Endodermal cell (in vitro differentiated cells): Measurements from ENCODE around the gene SULT1E1. TPM values are rescaled to one million over a fixed set of nuclear protein-coding genes. Genes with fewer than 3 reads are reported as not detected.

Source experiments
- DNase-seq: peaks from one replicate; pipeline ENCODE4 v3.0.0-alpha.2; 2017
- H3K27ac ChIP-seq: 2 replicates; pipeline ENCODE4 v1.5.1; 2013; ENCODE audit warnings: mild to moderate bottlenecking, low read depth, low read length, moderate library complexity
- H3K27me3 ChIP-seq: 2 replicates; pipeline ENCODE4 v1.6.1; 2013; ENCODE audit warnings: mild to moderate bottlenecking, low read length, moderate library complexity; ENCODE audit not compliant: insufficient read depth, control insufficient read depth, poor library complexity, severe bottlenecking
- H3K36me3 ChIP-seq: 2 replicates; pipeline ENCODE4 v1.7.0; 2013; ENCODE audit warnings: mild to moderate bottlenecking, low read length, moderate library complexity; ENCODE audit not compliant: control insufficient read depth, insufficient read depth
- H3K4me1 ChIP-seq: one replicate; pipeline ENCODE4 v1.7.0; 2013; ENCODE audit warnings: low read length; ENCODE audit not compliant: control insufficient read depth, insufficient read depth
- H3K4me3 ChIP-seq: 2 replicates; pipeline ENCODE4 v1.5.1; 2013; ENCODE audit warnings: mild to moderate bottlenecking, low read length, moderate library complexity
- H3K9ac ChIP-seq: 2 replicates; pipeline ENCODE4 v1.6.1; 2013; ENCODE audit warnings: mild to moderate bottlenecking, low read length, moderate library complexity; ENCODE audit not compliant: poor library complexity, severe bottlenecking; ENCODE audit errors: extremely low read depth
- H3K9me3 ChIP-seq: 2 replicates; pipeline ENCODE4 v1.6.1; 2013; ENCODE audit warnings: mild to moderate bottlenecking, low read length, moderate library complexity; ENCODE audit not compliant: control insufficient read depth
- H3K27ac Mint-ChIP-seq: 2 replicates; pipeline ENCODE4 v1.8.0; 2020; ENCODE audit warnings: mixed read lengths
- H3K27me3 Mint-ChIP-seq: 2 replicates; pipeline ENCODE4 v1.8.0; 2021; ENCODE audit warnings: mild to moderate bottlenecking, mixed read lengths; ENCODE audit not compliant: insufficient read depth
- H3K36me3 Mint-ChIP-seq: 2 replicates; pipeline ENCODE4 v1.8.0; 2020; ENCODE audit warnings: low read depth, mixed read lengths
- H3K4me1 Mint-ChIP-seq: 2 replicates; pipeline ENCODE4 v1.8.0; 2020; ENCODE audit warnings: mixed read lengths
- H3K4me3 Mint-ChIP-seq: 2 replicates; pipeline ENCODE4 v1.8.0; 2020; ENCODE audit warnings: mild to moderate bottlenecking, moderate library complexity, mixed read lengths
- H3K9me3 Mint-ChIP-seq: 2 replicates; pipeline ENCODE4 v1.8.0; 2020; ENCODE audit warnings: mild to moderate bottlenecking, mixed read lengths
- CTCF ChIP-seq: fragments of 200-600 bp; sonication (generic); conservative IDR thresholded peaks from 2 replicates; pipeline ENCODE4 v1.5.0; 2021; ENCODE audit warnings: antibody characterized with exemption, mild to moderate bottlenecking
- WGBS, 2 experiments: methylation state at CpG; one replicate each; pipeline versions ENCODE4 v1.1.5 to v1.1.7; 2013; ENCODE audit warnings: missing lambda C conversion rate in 2 of 2, mixed read lengths in 1 of 2; ENCODE audit not compliant: insufficient coverage in 1 of 2, insufficient read length in 1 of 2; 5-methylcytosine and 5-hydroxymethylcytosine counted together
- total RNA-seq, 2 donors: library from RNA; stranded (reverse); fragmentation: NEBNext Ultra II Directional in 1 of 2; extraction: Animal tissue kit (Norgen Biotek cat#: 25700) in 1 of 2; gene quantifications; 2 replicates in 1 of 2; 3 replicates in 1 of 2; pipeline ENCODE4 v1.2.1, GENCODE V29; 2021

The SULT1E1 gene
- total RNA-seq, 2 donors from 2014 or later = not detected

- Mint-ChIP-seq H3K27me3 (no peaks in the 10 kb centered on the region), H3K4me3 (no peak overlapping the region), H3K36me3 (no peaks in the 10 kb centered on the region), H3K4me1 (peaks cover 11% of the 10 kb centered on the region), H3K9me3 (peaks cover 22% of the 10 kb centered on the region), H3K27ac (no peak overlapping the region)
- H3K27ac ChIP-seq = no peak overlapping the region
- WGBS, 2 experiments = 82% methylated on average over 1 of the region's 1 CpG; no CpG with 5 or more reads in 1 of the 2 experiments
- H3K27me3 ChIP-seq = no peaks in the 10 kb centered on the region
- no peak for DNase-seq
- no peaks in the 10 kb centered on the region for H3K36me3 ChIP-seq
- no peak for TF ChIP-seq CTCF
- no peak overlapping the region for H3K9ac ChIP-seq
- H3K4me3 ChIP-seq = no peak overlapping the region
- peaks cover 7% of the 10 kb centered on the region for H3K4me1 ChIP-seq
- H3K9me3 ChIP-seq = peaks cover 16% of the 10 kb centered on the region
Measured at GRCh38 chr4:69811166-69811565, 48.8 kb downstream of the SULT1E1 start.

GRCh38 chr4:69800599-69800998 is 59.3 kb downstream of the SULT1E1 start:
- no peak overlapping the region for H3K27ac Mint-ChIP-seq
- 100% methylated on average over 1 of the region's 1 CpG; no CpG with 5 or more reads in 1 of the 2 experiments for WGBS, 2 experiments
- Histone ChIP-seq H3K4me3 (no peak overlapping the region), H3K27ac (no peak overlapping the region), H3K9me3 (no peaks in the 10 kb centered on the region), H3K4me1 (no peaks in the 10 kb centered on the region), H3K36me3 (no peaks in the 10 kb centered on the region), H3K27me3 (no peaks in the 10 kb centered on the region), H3K9ac (no peak overlapping the region)
- TF ChIP-seq CTCF = no peak
- no peak for DNase-seq
- no peaks in the 10 kb centered on the region for H3K9me3 Mint-ChIP-seq
- no peaks in the 10 kb centered on the region for H3K36me3 Mint-ChIP-seq
- no peaks in the 10 kb centered on the region for H3K4me1 Mint-ChIP-seq
- H3K27me3 Mint-ChIP-seq = no peaks in the 10 kb centered on the region
- H3K4me3 Mint-ChIP-seq = no peak overlapping the region

GRCh38 chr4:69799337-69799736 is 60.6 kb downstream of the SULT1E1 start:
- no peaks in the 10 kb centered on the region for H3K27me3 ChIP-seq
- no peak overlapping the region for H3K9ac ChIP-seq
- Mint-ChIP-seq H3K4me3 (no peak overlapping the region), H3K4me1 (no peaks in the 10 kb centered on the region), H3K36me3 (no peaks in the 10 kb centered on the region), H3K27ac (no peak overlapping the region), H3K27me3 (no peaks in the 10 kb centered on the region), H3K9me3 (no peaks in the 10 kb centered on the region)
- no peaks in the 10 kb centered on the region for H3K36me3 ChIP-seq
- TF ChIP-seq CTCF = no peak
- H3K9me3 ChIP-seq = no peaks in the 10 kb centered on the region
- H3K4me3 ChIP-seq = no peak overlapping the region
- no peak overlapping the region for H3K27ac ChIP-seq
- WGBS, 2 experiments = 91 to 96% methylated on average over 3 of the region's 3 CpGs
- no peak for DNase-seq
- H3K4me1 ChIP-seq = no peaks in the 10 kb centered on the region
